ENCODE data around the gene ARHGAP31. TPM values are rescaled to one million over a fixed set of nuclear protein-coding genes. Genes with fewer than 3 reads are reported as not detected.

ARHGAP31 gene
- total RNA-seq, 1 experiment from 2014 or later, result 7.7 TPM

DNA sequence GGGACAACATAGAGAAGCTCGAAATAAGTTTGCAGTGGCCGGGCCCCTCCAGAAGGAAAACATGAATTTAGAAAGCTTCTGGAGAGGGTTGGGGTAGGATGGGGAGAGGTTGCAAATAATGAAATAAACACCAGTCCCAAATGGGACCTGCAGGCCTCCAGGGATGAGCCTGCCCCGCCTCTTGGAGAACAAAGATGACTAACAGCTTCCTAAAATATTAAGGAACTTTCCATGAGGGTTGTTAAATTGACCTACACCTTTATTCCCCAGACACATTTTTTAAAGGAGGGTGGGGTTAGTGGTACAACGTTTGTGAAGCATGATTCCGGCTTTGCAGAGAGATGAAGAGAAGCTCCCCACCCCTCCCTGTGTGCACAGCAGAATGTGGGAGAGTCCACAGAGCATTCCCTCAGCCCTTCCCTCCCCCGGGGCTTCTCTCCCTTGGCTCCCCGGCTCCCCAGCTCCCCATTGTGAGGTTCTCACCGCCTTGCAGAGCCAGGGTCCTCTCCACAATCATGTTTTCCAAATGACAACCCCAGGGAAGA, 84.1 kb downstream of the ARHGAP31 start:
- DNase-seq (ENCODE audit: low read depth), result no peak

DNA sequence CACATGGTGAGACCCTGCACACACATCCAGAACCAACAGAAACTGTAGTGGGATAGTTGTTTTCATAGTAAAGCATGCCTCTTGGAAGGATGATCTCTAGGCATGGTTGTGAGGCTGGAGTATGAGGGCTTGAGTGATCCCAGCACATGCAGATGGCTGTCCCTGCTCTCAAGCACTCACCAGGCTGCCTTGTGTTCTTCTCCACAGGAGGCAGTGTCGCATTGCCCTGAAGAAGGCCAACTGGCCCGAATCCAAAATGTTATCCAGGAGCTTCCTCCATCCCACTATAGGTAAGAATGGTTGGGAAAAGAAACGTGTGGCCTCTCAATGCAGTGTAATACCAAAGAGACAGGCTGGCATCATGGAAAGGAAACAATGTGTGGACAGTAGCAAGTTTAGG, 86.5 kb downstream of the ARHGAP31 start:
- DNase-seq (ENCODE audit: low read depth), result peak; percentile 12

DNA sequence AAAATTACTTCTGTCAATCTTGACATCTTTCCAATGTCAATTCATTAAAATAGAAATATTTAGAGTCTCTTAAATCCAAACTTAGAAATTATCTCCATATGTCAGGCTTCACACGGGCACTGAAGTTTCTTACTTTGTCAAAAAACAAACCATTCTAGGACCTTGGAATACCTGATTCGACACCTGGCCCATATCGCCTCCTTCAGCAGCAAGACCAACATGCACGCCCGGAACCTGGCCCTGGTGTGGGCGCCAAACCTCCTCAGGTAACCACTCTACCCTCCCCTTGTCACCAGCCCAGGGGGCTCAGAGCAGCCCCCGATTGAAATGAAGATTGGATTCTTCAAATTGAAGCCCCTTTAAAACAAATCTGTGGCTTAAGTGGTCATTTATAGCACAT, 88.0 kb downstream of the ARHGAP31 start:
- DNase-seq (ENCODE audit: low read depth), result no peak

DNA sequence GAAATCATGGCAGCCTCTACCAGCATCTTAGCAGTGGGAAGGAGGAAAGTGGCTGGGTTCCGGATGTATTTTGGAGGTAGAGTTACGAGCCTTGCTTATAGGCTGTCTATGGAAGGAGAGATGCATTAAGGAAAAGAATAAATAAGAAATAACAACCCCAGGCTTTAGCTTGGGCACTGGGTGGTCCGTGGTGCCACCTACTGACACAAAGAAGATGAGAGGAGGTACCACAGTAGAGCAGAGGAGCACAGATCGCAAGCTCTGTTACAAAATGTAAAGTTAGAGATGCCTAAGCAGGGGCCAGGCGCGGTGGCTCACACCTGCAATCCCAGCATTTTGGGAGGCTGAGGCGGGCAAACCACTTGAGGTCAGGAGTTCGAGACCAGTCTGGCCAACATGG, 94.4 kb downstream of the ARHGAP31 start:
- peak; percentile 6 for DNase-seq (ENCODE audit: low read depth)

DNA sequence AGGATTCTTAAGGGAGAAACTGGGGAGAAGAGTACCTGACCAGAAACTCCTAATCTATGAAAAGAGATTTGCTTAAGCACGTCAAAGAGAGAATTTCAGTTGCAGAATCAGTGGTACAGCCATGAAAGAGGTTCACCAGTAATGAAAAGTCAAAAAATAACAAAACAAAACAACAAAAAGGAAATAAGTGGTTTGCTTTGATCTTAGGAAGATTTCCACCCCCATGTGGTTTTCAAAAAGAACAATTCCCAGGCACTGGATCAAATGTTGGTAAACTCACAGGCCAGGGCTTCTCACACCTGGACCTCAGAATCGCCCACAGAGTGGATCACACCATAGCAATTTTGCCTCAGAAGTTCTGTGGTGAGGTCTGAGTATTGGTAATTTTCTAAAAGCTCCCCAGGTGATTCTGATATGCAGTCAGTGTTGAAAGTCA, 101.8 kb downstream of the ARHGAP31 start:
- no peak for DNase-seq (ENCODE audit: low read depth)

DNA sequence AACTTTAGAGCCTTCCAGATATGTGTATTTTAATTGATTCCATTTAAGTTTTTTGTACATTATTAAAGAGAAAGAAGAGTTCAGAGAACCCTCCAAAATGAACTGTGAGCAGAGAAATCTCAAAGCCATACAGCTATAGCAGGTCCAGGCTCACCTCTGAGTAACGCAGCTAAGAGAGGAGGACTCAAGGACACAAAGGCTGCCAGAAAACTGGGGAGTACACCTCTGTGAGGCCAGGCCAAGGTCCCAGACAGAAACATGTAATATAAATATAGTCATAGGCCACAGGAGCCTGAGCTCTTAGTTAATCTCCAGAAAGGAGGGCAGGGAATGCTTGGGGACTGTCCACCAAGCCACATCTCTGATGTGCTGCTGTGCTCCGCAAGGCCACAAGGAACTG, 102.7 kb downstream of the ARHGAP31 start:
- DNase-seq (ENCODE audit: low read depth), result no peak

DNA sequence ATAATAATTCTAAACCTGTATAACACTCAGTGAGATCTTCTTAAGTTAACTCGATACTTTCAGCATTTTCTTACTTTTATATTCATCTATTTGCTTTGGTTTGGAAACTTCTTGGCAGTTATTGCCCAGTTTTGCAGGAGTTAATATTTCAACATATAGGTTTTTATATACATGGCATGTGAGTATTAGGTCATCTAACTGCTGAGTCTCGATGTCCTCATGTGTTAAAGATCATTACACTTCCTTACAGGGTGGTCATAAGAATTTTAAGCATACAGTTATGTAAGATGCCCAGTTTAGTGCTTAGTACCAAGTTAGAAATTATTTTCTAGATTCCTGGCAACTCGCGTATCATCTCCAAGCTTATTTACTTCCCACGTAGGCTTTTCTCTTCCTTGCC, 106.3 kb downstream of the ARHGAP31 start:
- DNase-seq (ENCODE audit: low read depth), result no peak

DNA sequence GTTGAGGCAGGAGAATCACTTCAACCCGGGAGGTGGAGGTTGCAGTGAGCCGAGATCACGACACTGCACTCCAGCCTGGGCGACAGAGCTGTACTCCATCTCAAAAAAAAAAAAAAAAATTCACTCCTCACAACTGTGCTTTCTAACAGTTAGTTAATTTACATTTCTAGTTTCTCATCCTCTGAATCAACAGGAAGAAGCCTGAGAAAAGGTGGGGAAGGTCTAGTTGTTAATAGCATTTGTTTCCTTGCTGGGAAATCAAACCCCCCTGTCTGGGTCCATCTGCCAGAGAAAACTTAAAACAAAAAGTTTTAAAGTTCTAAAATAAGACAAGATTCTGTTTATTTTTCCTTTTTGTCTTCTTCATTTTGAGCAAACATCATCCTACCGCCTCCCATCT, 106.9 kb downstream of the ARHGAP31 start:
- no peak for DNase-seq (ENCODE audit: low read depth)

DNA sequence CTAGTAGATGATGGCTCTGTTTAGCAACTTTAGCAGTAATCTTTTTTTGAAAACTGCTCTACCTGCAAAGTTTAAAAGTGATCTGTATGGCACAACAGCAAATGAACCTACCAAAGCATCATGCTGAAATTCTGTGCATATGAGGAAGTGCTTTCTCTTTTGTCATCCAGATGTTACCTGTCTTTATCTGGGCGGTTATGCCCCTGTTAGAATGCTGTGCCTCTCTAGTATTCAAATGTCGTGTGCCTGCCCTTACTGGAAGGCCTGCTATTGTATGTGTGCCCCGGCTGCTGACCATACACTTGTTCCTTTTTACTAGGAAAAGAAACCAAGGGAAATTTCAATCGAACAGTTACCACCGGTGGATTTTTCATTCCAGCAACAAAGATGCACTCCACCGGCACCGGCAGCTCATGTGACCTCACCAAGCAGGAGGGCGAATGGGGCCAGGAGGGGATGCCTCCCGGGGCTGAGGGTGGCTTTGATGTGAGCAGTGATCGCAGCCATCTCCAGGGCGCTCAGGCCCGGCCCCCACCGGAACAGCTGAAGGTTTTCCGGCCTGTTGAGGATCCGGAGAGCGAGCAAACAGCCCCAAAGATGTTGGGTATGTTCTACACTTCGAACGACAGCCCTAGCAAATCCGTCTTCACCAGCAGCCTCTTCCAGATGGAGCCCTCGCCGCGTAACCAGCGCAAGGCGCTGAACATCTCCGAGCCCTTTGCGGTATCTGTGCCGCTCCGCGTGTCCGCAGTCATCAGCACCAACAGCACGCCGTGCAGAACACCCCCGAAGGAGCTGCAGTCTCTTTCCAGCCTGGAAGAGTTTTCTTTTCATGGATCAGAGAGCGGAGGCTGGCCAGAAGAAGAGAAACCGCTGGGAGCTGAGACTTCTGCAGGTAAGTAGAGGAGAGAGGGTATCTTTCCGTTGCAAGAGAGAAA, 107.6 kb downstream of the ARHGAP31 start:
- no peak for DNase-seq (ENCODE audit: low read depth)

DNA sequence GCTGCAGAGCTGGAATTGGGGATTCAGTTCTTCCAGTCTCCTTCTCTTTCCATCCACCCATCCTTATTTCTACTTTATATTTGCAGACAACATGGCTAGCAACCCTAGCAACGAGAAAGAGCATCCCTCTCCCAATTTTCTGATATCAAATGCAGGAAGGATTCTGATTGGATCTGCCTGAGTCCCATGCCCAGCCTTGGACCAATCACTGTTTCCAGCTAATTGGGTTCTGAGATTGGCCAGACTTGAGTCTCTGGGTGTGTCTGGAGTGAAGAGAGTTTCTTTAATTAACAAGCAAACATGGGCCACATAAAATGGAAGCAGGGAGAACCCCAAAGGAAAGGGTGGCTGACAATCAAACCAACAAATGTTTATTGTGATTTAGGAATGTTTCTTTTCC, 108.6 kb downstream of the ARHGAP31 start:
- no peak for DNase-seq (ENCODE audit: low read depth)

DNA sequence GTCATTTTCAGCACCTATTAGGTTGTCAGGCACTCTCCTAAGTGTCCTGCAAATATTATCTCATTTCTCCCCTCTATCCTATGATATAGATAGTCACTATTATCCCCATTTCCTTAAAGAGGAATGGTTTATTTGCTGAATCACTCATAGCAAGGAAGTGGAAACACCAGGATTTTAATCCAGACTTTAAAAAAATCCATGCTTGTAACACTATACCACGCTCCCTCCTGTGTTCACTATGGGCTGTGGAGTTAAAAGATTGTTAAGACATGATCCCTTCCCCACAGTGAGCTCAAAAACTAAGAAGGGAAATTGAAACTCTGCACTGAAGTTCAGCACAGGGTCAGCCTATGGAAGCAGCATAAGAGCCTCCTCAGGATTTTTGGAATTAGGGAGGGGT, 109.0 kb downstream of the ARHGAP31 start:
- no peak for DNase-seq (ENCODE audit: low read depth)

DNA sequence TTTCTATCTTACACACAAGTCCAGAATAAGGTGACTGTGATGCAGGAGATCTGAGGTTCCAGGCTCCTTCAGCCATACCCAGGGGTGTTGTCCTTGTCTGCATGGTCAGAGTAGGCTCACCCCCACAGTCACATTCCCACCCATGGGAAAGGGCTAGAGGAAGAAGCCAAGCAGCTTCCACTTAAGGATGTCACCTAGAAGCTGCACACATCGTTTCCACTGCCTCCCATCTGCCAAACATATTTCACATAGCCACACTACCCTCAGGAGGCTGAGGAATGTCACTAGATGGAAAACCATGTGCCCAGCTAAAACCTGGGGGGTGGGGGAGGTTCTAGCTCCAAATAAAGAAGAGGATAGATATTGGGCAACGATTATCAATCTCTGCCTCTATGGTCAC, 111.1 kb downstream of the ARHGAP31 start:
- no peak for DNase-seq (ENCODE audit: low read depth)

DNA sequence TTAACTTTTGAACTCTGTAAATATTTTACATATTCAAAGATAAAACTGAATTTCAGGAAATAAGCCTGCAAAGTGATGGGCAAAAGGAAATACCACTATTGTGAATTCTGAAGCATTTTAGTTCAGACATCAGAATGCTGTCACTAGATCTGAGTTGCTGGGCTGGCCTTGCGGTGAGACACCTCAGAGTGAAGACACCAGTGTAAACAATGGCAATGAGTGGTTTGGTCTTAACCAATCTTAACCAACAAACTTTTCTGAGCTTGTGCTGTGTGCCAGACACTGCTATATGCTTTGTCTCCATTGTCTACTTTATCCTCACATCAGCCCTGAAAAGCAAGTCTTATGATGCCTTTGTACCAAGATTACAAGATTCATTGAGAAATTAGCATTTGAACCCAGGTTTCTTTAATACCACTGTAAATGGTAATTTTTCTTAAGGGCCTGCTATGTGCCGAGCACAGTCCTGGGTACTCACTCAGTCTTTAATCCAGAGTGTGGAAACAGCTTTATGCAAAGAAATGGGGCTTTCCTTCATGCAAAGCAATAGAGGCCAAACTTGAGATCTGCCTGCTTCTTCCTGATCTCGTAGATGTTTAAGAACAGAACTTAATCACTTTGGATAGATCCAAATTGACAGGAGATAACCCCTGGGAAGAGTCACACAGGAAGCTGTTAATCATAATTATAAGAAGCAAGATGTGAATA, 114.2 kb downstream of the ARHGAP31 start:
- DNase-seq (ENCODE audit: low read depth), result no peak

DNA sequence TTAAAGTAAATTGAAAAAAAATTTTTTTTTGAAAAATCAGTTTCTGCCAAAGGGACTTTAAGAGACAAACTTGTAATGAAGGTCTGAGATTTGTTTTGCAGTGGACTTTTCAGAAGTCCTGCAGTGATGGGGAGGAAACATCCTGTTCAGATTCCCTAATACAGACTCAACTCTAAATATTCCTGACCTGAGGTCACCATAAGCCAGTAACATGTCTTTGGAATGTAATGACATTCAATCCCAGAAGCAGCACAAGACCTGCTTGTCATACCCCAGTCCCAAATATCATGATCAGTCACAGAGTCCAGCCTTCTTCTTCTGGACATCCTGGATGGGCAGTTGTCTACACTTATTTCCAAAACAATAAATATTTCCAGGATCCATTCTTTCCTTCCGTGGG, 115.7 kb downstream of the ARHGAP31 start:
- DNase-seq (ENCODE audit: low read depth), result no peak

DNA sequence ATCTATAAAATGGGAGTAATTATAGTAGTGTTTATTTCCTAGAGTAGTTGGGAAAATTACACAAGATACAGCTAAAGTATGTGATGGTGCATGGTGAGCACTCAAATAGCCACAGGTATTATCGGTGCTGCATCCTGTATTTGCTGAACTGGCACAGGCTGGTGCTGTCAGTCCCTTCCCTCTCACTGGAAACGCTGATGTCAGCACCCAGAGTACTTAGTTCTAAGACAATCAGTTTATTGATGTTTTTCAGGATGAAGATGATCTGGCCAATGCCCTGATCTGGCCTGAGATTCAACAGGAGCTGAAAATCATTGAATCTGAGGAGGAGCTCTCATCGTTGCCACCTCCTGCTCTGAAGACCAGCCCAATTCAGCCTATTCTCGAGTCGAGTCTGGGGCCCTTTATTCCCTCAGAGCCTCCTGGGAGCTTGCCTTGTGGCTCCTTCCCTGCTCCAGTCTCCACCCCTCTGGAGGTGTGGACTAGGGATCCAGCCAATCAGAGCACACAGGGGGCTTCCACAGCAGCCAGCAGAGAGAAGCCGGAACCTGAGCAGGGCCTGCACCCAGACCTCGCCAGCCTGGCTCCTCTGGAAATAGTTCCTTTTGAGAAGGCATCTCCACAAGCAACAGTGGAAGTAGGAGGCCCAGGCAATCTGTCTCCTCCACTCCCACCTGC, 119.6 kb downstream of the ARHGAP31 start:
- no peak for DNase-seq (ENCODE audit: low read depth)

DNA sequence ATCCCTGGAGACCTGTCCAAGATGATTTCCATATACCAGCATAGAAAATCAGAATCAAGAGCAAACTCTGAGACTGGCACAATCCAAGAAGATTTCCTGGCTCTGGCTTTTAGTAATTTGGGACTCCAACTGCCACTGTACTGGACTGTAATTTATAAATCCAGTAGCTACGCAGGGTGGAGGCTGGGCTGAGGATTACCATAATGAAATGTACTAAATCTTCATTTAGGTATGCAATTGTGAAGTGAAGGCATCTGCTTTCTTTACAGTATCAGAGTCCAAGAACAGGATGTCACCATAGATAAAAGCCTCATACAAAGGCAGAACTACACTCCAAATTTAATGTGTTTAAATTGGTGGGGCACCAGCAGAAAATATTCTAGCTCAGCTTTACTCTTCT, 122.7 kb downstream of the ARHGAP31 start:
- no peak for DNase-seq (ENCODE audit: low read depth)

DNA sequence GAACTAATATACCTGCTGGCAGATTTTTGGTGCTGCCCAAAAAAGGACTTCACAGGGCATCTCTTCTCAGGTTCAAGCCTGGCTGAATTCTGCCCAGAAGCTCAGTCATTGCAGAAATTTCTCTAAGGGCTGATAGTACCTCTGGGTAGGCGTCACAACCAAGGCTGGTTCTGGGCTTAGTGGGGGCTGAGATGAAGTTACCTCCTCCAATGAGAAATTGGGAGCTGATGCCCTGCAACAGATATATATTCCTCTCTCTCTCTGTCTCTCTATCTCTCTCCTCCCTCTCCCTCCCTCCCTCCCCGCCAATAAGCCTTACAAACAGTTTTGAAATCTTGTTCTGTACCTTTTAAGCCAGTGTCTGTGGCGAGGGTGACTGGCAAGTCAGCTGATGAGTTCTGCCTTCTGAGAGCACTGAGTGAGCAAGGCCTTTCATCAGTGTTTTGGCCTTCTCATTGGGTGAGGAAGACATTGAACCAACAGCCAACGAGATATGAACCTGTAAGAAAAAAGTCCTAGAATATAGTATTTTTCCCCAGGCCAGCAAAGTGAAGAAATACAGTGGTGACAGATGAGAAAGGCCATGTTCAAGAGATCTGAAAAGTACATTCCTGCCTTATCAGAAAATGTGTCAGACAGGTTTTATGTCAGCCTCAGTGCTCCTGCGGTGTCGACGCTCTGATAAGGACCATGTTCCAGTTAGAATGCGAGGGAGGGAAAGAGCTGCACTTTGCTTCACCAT, 123.8 kb downstream of the ARHGAP31 start:
- DNase-seq (ENCODE audit: low read depth), result no peak

DNA sequence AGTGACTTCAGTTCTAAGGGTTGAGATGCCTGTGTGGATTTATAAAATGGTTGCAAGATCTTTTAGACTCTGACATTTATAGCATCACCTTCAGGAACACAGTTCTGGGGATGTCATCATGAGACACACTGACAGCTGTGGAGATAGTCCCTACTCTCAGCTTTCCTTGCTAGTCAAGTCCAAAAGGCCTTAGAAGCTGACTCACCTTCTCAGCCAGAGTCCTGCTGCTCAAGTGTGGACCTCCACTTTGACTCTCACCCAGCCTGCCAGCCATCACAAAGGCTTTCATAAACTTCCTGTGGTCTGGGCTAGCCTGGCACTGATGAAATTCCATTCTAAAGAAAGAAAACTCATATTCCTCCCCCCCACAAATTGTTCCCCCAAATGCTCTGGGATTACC, 124.5 kb downstream of the ARHGAP31 start:
- peak; percentile 74 for DNase-seq (ENCODE audit: low read depth)

DNA sequence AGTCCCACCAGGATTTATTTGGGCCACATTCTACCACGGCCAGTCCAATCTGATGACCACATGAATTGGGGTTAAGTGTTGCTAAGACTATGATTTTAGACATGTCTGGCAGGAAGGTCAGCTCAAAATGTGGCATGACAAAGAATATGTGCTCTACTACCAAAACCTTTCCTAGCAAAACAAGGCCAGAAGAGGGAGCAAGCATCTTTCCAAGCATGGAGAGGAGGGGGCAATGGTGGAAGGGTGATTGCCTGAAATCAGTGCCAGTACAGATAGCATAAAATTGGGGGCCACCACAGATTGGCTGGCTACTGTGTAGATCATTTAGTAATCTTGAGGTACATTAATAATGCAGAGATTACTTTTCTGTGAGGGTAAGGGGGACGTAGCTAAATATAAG, 126.0 kb downstream of the ARHGAP31 start:
- DNase-seq (ENCODE audit: low read depth), result no peak

DNA sequence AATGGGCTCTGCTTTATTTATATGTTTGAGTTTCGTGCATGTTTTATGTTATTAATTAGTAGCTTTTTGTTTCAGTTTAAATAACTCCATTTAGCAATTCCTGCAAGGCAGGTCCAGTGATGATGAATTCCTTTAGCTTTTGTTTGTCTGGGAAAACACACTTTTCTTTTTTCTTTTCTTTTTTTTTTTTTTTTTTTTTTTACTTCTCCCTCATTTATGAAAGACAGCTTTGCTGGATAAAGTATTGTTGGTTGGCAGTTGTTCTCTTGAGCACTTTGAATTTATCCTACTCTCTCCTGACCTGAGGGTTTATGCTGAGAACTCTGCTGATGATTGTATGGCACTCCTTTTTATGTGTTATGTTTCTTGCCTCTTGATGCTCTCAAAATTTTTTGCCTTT, 133.5 kb downstream of the ARHGAP31 start:
- DNase-seq (ENCODE audit: low read depth), result peak; percentile 18

DNA sequence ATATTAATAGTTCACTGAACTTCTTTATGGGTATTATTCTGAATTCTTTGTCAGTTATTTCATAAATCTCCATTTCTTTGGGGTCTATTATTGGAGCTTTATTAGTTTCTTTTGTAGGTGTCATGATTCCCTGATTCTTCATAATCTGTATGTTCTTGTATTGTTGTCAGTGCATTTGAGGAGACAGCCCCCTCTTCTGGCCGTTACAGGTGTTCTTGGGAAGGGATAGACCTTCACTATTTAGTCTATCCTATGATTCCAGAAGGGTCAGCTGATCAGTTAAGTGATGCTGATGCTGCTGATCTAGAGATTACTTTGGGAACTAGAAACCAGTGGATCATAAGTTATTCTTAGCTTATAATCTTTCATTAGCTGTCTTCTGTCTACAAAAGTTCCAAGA, 134.4 kb downstream of the ARHGAP31 start:
- DNase-seq (ENCODE audit: low read depth), result no peak

Measured in LHCN-M2 (cell line).